ENCODE results near the gene AFDN.

Gene AFDN

DNA sequence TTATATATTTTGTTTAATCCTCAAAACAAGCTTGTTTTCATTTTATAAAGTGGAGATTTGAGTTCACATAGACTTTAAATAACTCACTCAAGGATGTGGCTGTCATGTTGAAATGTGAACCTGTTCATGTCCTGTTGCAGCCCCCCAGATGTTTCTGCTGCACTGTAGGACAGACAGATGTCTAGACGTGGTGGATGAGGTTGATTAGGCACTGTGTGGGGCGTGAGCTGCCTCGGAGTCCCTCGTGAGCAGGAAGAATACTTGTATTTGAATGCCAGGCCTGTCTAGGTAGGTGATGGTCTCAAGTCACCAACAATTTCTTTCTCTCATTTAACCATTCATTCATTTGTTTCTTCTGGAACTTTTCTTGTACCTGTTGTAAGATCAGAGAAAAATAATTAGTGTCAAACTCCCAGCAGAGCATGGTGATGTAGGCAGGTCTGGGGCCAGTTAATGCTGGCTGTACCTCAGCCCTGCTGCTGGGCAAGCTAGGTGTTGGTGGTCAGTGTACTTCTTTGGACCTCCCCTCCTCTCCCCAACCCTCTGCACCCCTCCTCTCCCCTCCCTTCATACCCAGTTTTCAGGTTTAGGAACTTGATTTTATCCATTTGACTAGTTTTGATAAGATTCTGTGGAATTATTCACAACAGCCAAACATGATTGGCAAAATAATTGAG, 34.0 kb downstream of the AFDN start:
- DNase-seq = no peak

- DNase-seq = no peak
These were observed 34.7 kb downstream of the AFDN start for GRCh38 chr6:167861424-167861823.

DNA sequence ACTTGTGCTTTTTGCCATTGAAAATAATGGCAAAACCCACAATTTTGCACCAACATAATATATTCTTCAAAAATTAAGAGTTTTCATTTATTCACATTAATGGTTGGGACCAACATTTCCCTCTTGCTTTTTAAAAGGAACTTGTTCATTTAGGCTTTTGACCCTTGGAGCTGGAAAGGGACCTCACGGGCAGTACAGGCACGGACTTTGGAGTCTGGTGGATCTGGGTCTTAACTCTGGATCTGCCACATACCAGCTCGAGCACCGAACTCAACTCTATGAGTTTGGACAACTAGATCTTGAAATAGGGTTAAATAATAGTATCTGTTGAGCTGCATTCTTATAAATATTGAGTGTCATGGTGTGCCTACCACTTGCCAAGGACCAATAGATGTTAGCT, 37.2 kb downstream of the AFDN start:
- no peak for DNase-seq

DNA sequence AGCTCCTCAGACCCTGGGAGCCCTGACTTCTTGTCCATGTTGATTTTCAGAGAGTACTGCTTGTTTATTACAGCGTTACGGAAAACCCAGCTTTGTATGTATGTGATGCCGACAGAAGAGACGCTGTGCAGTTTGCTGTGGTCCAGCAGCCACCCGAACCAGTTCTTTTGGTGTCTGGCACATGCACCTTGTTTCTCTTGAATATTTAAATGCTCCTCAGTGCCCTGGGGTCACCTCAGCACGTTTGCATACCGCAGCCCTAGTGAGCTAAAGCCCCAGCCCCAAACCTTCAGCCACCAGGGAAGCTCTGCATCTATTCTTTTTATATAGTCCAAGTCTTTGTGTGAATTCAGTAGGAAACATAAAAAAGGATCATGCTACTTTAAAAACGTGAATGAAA, 39.9 kb downstream of the AFDN start:
- no peak for DNase-seq

DNA sequence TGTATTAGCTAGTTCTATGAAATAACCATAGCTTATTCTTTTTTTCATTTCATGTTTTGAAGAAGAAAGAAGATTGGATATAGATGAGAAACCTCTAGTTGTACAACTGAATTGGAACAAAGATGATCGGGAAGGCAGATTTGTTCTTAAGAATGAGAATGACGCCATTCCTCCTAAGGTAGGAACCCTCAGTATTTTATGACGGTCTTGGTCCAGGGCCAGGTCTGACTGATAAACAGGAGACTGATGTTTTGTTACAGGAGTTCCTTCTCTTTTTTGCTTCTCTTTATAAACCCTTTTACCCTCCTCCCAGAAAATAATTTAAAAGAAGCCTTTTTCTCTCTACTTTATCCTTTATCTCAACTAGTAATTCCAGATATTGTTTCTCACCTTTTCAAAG, 43.6 kb downstream of the AFDN start:
- no peak for DNase-seq

- DNase-seq = no peak
These were observed 46.0 kb downstream of the AFDN start for GRCh38 chr6:167872538-167873210.

DNA sequence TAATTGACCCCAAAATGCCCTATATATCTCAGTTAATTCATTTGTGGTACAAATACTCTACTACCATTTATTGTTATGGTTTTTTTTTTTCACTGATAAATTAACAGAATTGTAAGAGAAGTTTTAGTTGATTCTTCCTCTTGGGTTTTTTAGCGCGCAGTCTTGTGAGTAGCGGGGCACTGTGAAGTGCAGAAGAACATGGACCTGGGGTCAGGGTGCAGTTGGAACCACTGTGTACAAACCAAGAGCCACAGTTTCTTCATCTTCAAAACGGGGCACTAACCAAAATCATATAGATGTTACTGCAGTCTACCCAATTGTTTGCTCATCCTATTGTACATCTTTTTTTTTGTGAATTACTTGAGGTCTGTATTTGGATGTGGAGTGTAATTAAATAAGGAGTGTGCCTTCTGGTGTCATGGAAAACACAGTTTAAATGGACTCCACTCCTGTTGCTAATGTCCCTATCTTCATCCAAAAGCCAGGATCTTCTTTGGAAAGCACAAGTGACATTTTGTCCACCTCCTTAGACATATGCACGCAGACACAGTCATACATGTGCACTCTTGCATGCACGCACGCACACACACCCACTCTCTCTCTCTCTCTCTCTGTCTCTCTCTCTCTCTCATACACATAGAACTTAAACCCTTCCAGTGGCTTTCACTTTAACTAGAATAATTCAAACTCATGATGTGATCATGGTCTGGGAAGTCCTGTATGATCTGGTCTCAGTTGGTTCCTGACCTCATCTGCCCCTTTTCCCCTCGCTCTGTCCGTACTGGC, 51.5 kb downstream of the AFDN start:
- DNase-seq = no peak

DNA sequence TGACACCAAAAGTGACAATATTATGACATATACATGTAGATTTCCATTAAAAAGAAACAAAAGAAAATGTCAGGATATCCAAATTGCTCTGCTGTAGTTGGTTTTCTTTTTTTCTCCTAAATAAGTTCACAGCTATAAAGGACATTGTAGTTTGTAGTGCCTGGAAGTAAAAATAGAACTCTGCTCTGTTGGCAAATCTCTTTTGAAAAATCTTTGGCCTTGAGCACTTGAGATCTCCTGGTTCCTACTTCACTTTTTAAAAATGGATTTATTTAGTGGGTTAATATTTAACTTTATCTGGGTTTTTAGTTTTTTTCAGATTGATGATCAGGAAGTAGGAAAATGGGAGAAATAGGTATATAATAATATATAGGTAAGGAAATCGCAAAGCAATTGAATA, 52.9 kb downstream of the AFDN start:
- DNase-seq = no peak

DNA sequence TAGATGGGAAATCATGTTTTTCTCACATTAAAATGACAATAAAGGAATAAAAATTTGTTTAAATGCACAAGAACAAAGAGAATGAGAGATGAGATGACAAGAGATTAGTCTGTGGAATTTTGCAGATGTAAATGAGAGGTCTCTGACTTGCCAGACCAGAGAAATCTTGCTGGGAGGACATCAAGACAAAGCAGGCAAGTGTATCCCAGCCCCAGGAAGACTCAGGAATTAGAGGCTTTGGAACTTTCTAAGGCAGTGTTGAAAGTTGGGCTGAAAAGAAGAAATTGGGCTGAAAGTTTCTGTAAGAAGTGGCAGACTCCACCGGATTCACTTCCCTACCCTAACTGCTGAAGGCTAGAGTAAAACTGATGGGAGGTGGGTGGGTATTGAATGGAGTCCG, 54.6 kb downstream of the AFDN start:
- no peak for DNase-seq

GRCh38 chr6:167882244-167882643, 55.5 kb downstream of the AFDN start:
- no peak for DNase-seq

DNA sequence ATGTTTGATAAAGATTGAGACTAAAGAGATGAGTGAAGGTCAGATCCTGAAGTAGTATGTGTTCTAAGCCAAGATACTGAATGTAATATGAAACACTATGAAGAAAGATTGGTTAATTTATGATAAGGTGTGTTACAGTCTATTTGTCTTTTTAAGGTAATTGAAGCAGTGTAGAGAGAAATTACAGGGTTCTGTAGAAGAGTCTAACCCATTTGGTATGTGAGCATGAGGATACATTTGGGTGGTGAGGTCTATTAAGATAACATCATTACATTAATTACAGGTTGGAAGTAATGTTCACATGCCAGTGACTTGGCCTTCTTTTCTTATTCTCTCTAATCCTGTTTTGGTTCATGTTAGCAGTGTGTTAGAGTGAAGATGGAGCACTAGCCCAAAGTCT, 61.4 kb downstream of the AFDN start:
- no peak for DNase-seq

DNA sequence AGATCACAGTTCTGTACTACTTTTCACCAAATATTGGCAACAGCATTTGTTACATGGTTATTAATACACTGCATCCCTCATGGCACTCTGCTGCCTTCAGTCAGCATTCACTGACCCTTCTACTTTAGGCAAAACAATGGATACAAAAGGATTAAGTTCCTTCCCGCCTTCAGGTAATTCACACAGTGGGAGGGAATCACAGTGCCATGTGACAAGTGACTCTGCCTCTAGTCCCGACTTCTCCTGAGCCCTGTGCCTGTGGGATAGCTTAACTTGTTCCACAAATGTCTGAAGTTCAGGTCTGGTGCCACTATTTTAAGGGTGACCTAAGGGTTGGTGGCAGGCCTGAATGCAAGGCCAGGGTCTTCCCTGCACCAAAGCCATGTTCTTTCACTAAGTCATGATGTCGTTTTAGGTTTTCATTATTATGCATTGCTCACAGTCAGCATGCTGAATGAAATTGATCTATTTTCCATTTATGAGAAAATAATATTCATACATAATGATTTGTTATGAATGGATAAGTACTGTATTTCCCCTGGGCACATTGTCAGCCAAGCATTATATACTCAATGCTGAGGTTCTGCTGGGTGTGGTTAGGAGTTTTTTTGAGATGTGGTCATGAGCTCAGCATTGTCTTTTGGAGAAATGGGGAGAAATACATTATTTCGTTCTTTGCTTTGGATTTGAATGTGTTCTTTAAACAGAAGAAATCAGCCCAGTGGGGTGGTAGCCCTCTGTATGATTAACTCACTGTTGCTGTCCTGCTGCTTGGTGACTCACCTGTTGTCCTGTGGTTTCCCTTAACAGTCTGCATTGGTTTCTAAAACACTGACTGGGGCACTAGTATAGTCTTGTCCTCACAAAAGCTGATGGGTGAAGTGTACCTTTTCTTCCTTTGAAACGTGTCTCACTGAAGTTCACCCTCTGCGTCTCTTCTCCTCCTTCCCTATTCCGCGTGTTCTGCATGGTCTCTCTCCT, 66.4 kb downstream of the AFDN start:
- DNase-seq = no peak

DNA sequence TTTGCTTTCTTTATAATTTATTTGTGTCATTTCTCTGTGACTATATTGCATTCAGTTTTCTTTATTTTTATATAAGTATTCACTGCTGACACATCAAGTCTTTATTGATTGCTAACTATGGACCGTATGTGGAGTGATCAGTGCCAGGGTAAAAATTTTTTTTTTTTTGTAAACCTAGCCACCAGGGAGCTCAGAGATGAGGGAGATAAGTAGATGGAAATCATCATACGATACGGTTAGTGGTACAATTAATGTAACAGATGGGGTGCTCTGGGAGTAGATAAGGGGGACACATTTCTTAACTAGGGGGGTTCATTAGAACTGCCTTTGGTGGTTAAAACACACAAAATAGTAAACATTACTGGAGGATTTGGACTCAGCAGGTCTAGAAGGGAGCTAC, 68.3 kb downstream of the AFDN start:
- no peak for DNase-seq

GRCh38 chr6:167896648-167897047, 69.9 kb downstream of the AFDN start:
- DNase-seq = no peak

DNA sequence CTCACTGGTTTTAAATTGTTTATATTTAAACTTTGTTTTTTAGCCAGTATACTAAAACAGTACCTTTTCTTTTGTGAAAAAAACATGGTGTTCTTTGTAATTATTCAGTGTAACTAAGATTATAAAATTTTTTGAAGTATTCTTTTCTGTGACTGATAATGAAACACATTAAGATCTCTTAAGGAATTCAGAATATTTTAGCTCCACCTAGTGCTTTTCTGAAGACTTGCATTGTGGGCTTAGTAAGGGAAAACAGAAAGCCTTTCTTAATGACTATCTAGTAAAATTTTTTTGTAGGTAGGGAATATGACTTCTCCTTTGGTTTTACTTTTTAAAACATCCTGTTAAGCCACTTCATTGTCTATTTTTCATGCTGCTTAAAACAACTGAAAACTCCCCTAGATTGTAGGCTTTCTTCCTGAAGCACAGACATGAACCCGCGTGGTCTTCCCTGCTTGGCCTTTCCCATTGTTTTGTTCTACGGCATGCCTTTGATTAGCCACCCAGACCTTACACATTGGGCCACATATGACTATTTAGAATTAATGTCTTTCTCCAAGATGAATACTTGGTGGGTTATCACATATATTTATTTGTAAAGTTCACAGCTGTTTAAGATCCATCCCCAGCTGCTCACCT, 72.1 kb downstream of the AFDN start:
- DNase-seq = peak in 1 of 51 donors; percentile 26

DNA sequence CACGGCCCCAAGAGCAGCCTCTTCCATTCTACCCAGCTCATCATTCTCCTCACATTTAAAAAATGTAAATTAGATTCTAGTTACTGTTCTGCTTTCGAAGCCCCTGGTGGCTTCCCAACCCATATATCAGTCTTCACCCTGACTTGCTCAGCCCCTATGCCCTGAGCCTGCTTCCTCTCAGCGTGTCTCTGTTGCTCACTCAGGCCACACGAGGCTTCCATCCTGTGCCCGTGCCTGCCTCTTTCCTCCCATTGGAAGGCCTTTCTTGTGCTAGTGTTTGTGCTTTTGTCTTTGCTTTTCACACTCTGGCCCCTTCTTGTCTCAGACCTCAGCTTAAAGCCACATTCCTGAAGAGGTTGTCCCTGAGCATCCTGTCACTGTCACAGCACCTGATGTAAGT, 78.1 kb downstream of the AFDN start:
- no peak for DNase-seq

- peak in 37 of 51 donors; percentile 17 to 82 (median 55) for DNase-seq
These were observed 80.2 kb downstream of the AFDN start for GRCh38 chr6:167906899-167907298.

- DNase-seq = peak in 5 of 51 donors; percentile 13 to 55 (median 33)
These were observed 81.3 kb downstream of the AFDN start for GRCh38 chr6:167907837-167908681.

GRCh38 chr6:167910007-167910406, 83.3 kb downstream of the AFDN start:
- no peak for DNase-seq

DNA sequence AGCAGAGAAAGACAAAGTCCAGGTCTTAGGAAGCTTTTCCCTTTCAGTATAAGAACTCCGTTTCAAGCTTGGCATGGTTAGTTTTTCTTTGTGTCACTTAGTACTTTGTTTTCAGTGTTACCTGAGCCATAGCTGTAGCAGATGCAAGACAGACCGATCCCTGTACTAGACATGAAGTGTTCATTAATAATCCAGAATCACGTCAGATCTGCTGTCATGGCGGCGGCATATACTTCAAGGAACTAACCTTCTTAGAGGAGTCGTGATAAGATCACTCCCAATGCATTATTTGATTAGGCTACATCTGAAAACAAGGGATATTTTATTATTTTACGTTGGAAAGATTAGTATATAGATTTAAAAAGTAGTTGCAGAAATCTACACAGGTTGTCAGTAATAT, 83.9 kb downstream of the AFDN start:
- no peak for DNase-seq

Measured in hypothalamus (tissue), 51 donors.